SK-N-SH (cell line): ENCODE data around the gene SLC30A3. TPM values are rescaled to one million over a fixed set of nuclear protein-coding genes. Genes with fewer than 3 reads are reported as not detected.

Source experiments
- CTCF ChIA-PET: fragments of 300-600, 350-600 bp; formaldehyde crosslinking; extraction: SDS; loops from one replicate; lab custom pipeline; 2021; lab: Yijun Ruan, JAX
- POLR2A ChIA-PET: fragments of 350-600 bp; sonication (Branson Sonifier 250); formaldehyde crosslinking; extraction: SDS; loops from one replicate; lab custom pipeline; 2020; ENCODE audit warnings: antibody characterized with exemption, inconsistent platforms; lab: Yijun Ruan, JAX
- DNase-seq: peaks from one replicate; pipeline ENCODE4 v3.0.0; 2012
- H2AFZ ChIP-seq: fragments of 200-600 bp; sonication (generic); 2 replicates; pipeline ENCODE4 v1.8.1; 2016; ENCODE audit warnings: antibody characterized with exemption, mild to moderate bottlenecking, low read depth
- H3F3A ChIP-seq: fragments of 200-600 bp; sonication (generic); replicated peaks from 2 replicates; pipeline ENCODE3; 2016; ENCODE audit warnings: antibody characterized with exemption, mild to moderate bottlenecking; ENCODE audit not compliant: insufficient read depth
- H3K27ac ChIP-seq, 2 experiments: fragments of 200-500 bp in 1 of 2; fragments of 200-600 bp in 1 of 2; sonication (Bioruptor generic) in 1 of 2; sonication (generic), shearing (Covaris generic) in 1 of 2; 2 replicates each; pipeline versions ENCODE4 v1.5.1 to v1.6.1; 2014 to 2016; ENCODE audit warnings: low read depth in 2 of 2, inconsistent platforms in 1 of 2, low read length in 1 of 2, mild to moderate bottlenecking in 1 of 2, mixed read lengths in 1 of 2
- H3K27me3 ChIP-seq: fragments of 200-600 bp; sonication (generic), shearing (Covaris generic); 2 replicates; pipeline ENCODE4 v1.6.1; 2016; ENCODE audit warnings: mixed run types; ENCODE audit not compliant: insufficient read depth
- H3K36me3 ChIP-seq, 2 experiments: fragments of 200-500 bp in 1 of 2; fragments of 200-600 bp in 1 of 2; sonication (Bioruptor generic) in 1 of 2; sonication (generic) in 1 of 2; replicated peaks in 1 of 2; 2 replicates each; pipeline versions ENCODE3 to v1.5.1; 2014 to 2016; ENCODE audit warnings: low read length in 1 of 2, mild to moderate bottlenecking in 1 of 2; ENCODE audit not compliant: insufficient read depth in 2 of 2, control insufficient read depth in 1 of 2
- H3K4me1 ChIP-seq, 2 experiments: fragments of 200-500 bp in 1 of 2; fragments of 200-600 bp in 1 of 2; sonication (Bioruptor generic) in 1 of 2; sonication (generic), shearing (Covaris generic) in 1 of 2; 2 replicates each; pipeline versions ENCODE4 v1.5.1 to v1.6.1; 2014 to 2016; ENCODE audit warnings: low read depth in 1 of 2, low read length in 1 of 2, mixed run types in 1 of 2; ENCODE audit not compliant: insufficient read depth in 2 of 2, control insufficient read depth in 1 of 2
- H3K4me2 ChIP-seq: fragments of 200-600 bp; sonication (generic), shearing (Covaris generic); 2 replicates; pipeline ENCODE4 v1.6.1; 2017; ENCODE audit warnings: mixed run types
- H3K4me3 ChIP-seq, 2 experiments: fragments of 200-500 bp in 1 of 2; fragments of 200-600 bp in 1 of 2; sonication (Bioruptor generic) in 1 of 2; sonication (generic), shearing (Covaris generic) in 1 of 2; 2 replicates each; pipeline versions ENCODE4 v1.5.1 to v1.8.1; 2014 to 2016; ENCODE audit warnings: low read depth in 2 of 2, inconsistent platforms in 1 of 2, low read length in 1 of 2, mild to moderate bottlenecking in 1 of 2, mixed read lengths in 1 of 2, moderate library complexity in 1 of 2
- H3K79me2 ChIP-seq: fragments of 200-600 bp; sonication (generic); 2 replicates; pipeline ENCODE4 v1.8.1; 2017; ENCODE audit warnings: mild to moderate bottlenecking; ENCODE audit not compliant: insufficient read depth
- H3K9ac ChIP-seq: fragments of 200-600 bp; sonication (generic); 2 replicates; pipeline ENCODE4 v1.6.1; 2017; ENCODE audit warnings: mixed run types
- H3K9me2 ChIP-seq: fragments of 200-600 bp; sonication (generic); 2 replicates; pipeline ENCODE4 v1.6.1; 2017; ENCODE audit warnings: mixed run types
- H3K9me3 ChIP-seq: fragments of 200-600 bp; sonication (generic); 2 replicates; pipeline ENCODE4 v1.6.1; 2017; ENCODE audit warnings: mixed run types, mild to moderate bottlenecking, moderate library complexity
- H4K20me1 ChIP-seq: fragments of 200-600 bp; sonication (generic); 2 replicates; pipeline ENCODE4 v1.6.1; 2017; ENCODE audit warnings: mild to moderate bottlenecking, mixed run types; ENCODE audit not compliant: insufficient read depth
- CHD2 ChIP-seq: fragments of 150-350 bp; IDR thresholded peaks from 2 replicates; pipeline ENCODE4 v1.6.1; 2018; ENCODE audit warnings: low read length; ENCODE audit not compliant: partially characterized antibody
- ELF1 ChIP-seq: IDR thresholded peaks from 2 replicates; pipeline ENCODE4 v1.4.0; 2012
- EP300 ChIP-seq, 2 experiments: IDR thresholded peaks; 2 replicates each; pipeline versions ENCODE4 v1.4.0 to v1.6.1; 2012; ENCODE audit warnings: borderline replicate concordance in 1 of 2, low read depth in 1 of 2, low read length in 1 of 2
- FOSL2 ChIP-seq: IDR thresholded peaks from 2 replicates; pipeline ENCODE4 v1.4.0; 2012; ENCODE audit warnings: low read depth, mild to moderate bottlenecking, moderate library complexity, borderline replicate concordance
- FOXJ3 ChIP-seq: sonication (generic); formaldehyde crosslinking; IDR thresholded peaks from 2 replicates; pipeline ENCODE4 v1.5.1; 2020; ENCODE audit warnings: mild to moderate bottlenecking, missing genetic modification reagents
- JUND ChIP-seq: IDR thresholded peaks from 2 replicates; pipeline ENCODE4 v1.4.0; 2012
- MEF2A ChIP-seq: IDR thresholded peaks from 2 replicates; pipeline ENCODE4 v1.4.0; 2012; ENCODE audit warnings: low read depth, borderline replicate concordance
- MXI1 ChIP-seq: IDR thresholded peaks from 2 replicates; pipeline ENCODE4 v1.6.1; 2012; ENCODE audit warnings: mild to moderate bottlenecking, low read depth, low read length, improper control_type of control experiment
- NRF1 ChIP-seq: IDR thresholded peaks from 2 replicates; pipeline ENCODE4 v1.6.1; 2012; ENCODE audit warnings: low read depth, mild to moderate bottlenecking, low read length
- POLR2AphosphoS5 ChIP-seq: IDR thresholded peaks from 2 replicates; pipeline ENCODE4 v1.6.1; 2012; ENCODE audit warnings: low read depth, low read length
- RAD21 ChIP-seq: IDR thresholded peaks from 2 replicates; pipeline ENCODE4 v1.6.1; 2012; ENCODE audit warnings: mild to moderate bottlenecking, low read length
- TAF1 ChIP-seq: IDR thresholded peaks from 2 replicates; pipeline ENCODE4 v1.6.1; 2012; ENCODE audit warnings: low read depth, mild to moderate bottlenecking, low read length, moderate library complexity, borderline replicate concordance
- TEAD4 ChIP-seq: IDR thresholded peaks from 2 replicates; pipeline ENCODE4 v1.4.0; 2012; ENCODE audit warnings: mild to moderate bottlenecking, borderline replicate concordance; ENCODE audit not compliant: insufficient read depth
- YY1 ChIP-seq: IDR thresholded peaks from 2 replicates; pipeline ENCODE4 v1.4.0; 2012; ENCODE audit warnings: low read depth, mild to moderate bottlenecking
- WGBS: methylation state at CpG from one replicate; pipeline ENCODE4 v1.1.6; 2017; ENCODE audit warnings: low lambda C conversion rate; 5-methylcytosine and 5-hydroxymethylcytosine counted together
- polyA plus RNA-seq, 3 experiments: library from polyadenylated mRNA; depleted of rRNA; stranded (reverse); fragments of >200 nt; gene quantifications; 2 replicates each; pipeline ENCODE4 v1.2.3, GENCODE V29; 2012
- TF ChIP-seq, protein P1 (sequence below): IDR thresholded peaks from 2 replicates; pipeline ENCODE4 v1.6.1; 2012; ENCODE audit warnings: mild to moderate bottlenecking, low read depth, low read length, moderate library complexity
- TF ChIP-seq, protein P2 (sequence below): IDR thresholded peaks from 2 replicates; pipeline ENCODE4 v1.4.0; 2012; ENCODE audit warnings: low read depth
- TF ChIP-seq, protein P3 (sequence below): fragments of 200-600 bp; sonication (generic); IDR thresholded peaks from 2 replicates; pipeline ENCODE4 v1.6.1; 2017; ENCODE audit warnings: antibody characterized with exemption, mild to moderate bottlenecking, moderate library complexity
- TF ChIP-seq, protein P4 (sequence below): IDR thresholded peaks from 2 replicates; pipeline ENCODE4; 2012

The SLC30A3 gene
- polyA plus RNA-seq, 1 of the 3 experiments (the other 2 are of a cell fraction) = 1.1 TPM

DNA sequence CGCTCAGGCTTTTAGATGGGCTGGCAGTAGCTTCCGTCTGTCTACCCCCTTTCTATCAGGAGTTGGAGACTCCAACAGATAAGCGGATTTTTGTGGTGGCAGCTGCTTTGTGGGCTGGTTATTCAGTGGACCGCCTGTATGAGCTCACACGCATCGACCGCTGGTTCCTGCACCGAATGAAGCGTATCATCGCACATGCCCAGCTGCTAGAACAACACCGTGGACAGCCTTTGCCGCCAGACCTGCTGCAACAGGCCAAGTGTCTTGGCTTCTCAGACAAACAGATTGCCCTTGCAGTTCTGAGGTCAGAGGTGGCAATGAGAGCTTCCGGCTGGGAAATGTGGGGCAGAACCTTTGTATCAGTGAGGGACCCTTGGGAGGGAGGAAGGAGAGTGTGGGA lies 30.9 kb downstream of the SLC30A3 start:
- POLR2A ChIA-PET = no interaction called here
- Histone ChIP-seq H3K27me3 (no peaks in the 10 kb centered on the region), H3F3A (peaks cover 5% of the 10 kb centered on the region), H3K9me2 (no peaks in the 10 kb centered on the region), H3K4me1 (no peaks in the 10 kb centered on the region), H3K4me3 (no peak overlapping the region), H3K4me2 (no peak overlapping the region), H3K9me3 (no peaks in the 10 kb centered on the region), H3K36me3 (peaks cover 65 to 75% of the 10 kb centered on the region in 2 experiments), H3K79me2 (no peaks in the 10 kb centered on the region), H4K20me1 (no peaks in the 10 kb centered on the region), H3K9ac (no peak overlapping the region), H3K27ac (no peak overlapping the region), H2AFZ (no peak overlapping the region)
- DNase-seq = no peak
- WGBS = 98% methylated on average over 13 of the region's 13 CpGs
- TF ChIP-seq, protein P1, sequence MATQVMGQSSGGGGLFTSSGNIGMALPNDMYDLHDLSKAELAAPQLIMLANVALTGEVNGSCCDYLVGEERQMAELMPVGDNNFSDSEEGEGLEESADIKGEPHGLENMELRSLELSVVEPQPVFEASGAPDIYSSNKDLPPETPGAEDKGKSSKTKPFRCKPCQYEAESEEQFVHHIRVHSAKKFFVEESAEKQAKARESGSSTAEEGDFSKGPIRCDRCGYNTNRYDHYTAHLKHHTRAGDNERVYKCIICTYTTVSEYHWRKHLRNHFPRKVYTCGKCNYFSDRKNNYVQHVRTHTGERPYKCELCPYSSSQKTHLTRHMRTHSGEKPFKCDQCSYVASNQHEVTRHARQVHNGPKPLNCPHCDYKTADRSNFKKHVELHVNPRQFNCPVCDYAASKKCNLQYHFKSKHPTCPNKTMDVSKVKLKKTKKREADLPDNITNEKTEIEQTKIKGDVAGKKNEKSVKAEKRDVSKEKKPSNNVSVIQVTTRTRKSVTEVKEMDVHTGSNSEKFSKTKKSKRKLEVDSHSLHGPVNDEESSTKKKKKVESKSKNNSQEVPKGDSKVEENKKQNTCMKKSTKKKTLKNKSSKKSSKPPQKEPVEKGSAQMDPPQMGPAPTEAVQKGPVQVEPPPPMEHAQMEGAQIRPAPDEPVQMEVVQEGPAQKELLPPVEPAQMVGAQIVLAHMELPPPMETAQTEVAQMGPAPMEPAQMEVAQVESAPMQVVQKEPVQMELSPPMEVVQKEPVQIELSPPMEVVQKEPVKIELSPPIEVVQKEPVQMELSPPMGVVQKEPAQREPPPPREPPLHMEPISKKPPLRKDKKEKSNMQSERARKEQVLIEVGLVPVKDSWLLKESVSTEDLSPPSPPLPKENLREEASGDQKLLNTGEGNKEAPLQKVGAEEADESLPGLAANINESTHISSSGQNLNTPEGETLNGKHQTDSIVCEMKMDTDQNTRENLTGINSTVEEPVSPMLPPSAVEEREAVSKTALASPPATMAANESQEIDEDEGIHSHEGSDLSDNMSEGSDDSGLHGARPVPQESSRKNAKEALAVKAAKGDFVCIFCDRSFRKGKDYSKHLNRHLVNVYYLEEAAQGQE = no peak
- no peak for TF ChIP-seq MXI1
- no peak for TF ChIP-seq MEF2A
- TF ChIP-seq EP300 (IDR thresholded peaks at IDR 0.05; ENCODE audit: borderline replicate concordance in 1 of 2, low read depth in 1 of 2, low read length in 1 of 2) = no peak
- TF ChIP-seq, protein P2, sequence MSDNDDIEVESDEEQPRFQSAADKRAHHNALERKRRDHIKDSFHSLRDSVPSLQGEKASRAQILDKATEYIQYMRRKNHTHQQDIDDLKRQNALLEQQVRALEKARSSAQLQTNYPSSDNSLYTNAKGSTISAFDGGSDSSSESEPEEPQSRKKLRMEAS = no peak
- no peak for TF ChIP-seq POLR2AphosphoS5
- no peak for TF ChIP-seq YY1
- TF ChIP-seq ELF1 = no peak
- no peak for TF ChIP-seq TEAD4
- TF ChIP-seq CHD2 = no peak
- no peak for TF ChIP-seq TAF1
- no peak for TF ChIP-seq FOSL2
- TF ChIP-seq NRF1 = no peak
- TF ChIP-seq, protein P3, sequence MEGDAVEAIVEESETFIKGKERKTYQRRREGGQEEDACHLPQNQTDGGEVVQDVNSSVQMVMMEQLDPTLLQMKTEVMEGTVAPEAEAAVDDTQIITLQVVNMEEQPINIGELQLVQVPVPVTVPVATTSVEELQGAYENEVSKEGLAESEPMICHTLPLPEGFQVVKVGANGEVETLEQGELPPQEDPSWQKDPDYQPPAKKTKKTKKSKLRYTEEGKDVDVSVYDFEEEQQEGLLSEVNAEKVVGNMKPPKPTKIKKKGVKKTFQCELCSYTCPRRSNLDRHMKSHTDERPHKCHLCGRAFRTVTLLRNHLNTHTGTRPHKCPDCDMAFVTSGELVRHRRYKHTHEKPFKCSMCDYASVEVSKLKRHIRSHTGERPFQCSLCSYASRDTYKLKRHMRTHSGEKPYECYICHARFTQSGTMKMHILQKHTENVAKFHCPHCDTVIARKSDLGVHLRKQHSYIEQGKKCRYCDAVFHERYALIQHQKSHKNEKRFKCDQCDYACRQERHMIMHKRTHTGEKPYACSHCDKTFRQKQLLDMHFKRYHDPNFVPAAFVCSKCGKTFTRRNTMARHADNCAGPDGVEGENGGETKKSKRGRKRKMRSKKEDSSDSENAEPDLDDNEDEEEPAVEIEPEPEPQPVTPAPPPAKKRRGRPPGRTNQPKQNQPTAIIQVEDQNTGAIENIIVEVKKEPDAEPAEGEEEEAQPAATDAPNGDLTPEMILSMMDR = no peak
- TF ChIP-seq RAD21 = no peak
- TF ChIP-seq FOXJ3 (CRISPR knock-in tag) = no peak
- TF ChIP-seq, protein P4, sequence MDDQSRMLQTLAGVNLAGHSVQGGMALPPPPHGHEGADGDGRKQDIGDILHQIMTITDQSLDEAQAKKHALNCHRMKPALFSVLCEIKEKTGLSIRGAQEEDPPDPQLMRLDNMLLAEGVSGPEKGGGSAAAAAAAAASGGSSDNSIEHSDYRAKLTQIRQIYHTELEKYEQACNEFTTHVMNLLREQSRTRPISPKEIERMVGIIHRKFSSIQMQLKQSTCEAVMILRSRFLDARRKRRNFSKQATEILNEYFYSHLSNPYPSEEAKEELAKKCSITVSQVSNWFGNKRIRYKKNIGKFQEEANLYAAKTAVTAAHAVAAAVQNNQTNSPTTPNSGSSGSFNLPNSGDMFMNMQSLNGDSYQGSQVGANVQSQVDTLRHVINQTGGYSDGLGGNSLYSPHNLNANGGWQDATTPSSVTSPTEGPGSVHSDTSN = no peak
- TF ChIP-seq JUND = no peak
- CTCF ChIA-PET = interaction anchor here (0.6 to 4.5 kb wide), 10 partner anchors 15 to 132 kb away, joined by 3 to 24 read pairs (median 4); partner anchors contain the start of gene CAD
